Astrocyte of the spinal cord (primary cell): ENCODE results near the gene ACSF3.

ENCODE experiments used
- DNase-seq: peaks from one replicate; pipeline ENCODE4 v3.0.0; 2011; ENCODE audit warnings: low read depth, low spot score
- H3K4me3 ChIP-seq: 2 replicates; pipeline ENCODE4 v1.5.1; 2011; ENCODE audit warnings: low read depth, mild to moderate bottlenecking, low read length, moderate library complexity
- CTCF ChIP-seq: IDR thresholded peaks from 2 replicates; pipeline ENCODE4 v1.5.1; 2012; ENCODE audit warnings: low read depth, mild to moderate bottlenecking, low read length, inconsistent platforms
- in situ Hi-C: cut with HindIII; loops from 2 replicates; pipeline ENCODE4 v1.10.0; 2017; ENCODE audit warnings: low sequenced_read_pairs

Gene ACSF3

GRCh38 chr16:89178453-89179147 lies 84.9 kb downstream of the ACSF3 start:
- TF ChIP-seq CTCF: no peak
- no peak for DNase-seq
- no peak overlapping the region for H3K4me3 ChIP-seq
- in situ Hi-C loops: no loop called here

- DNase-seq: no peak
- in situ Hi-C loops: no loop called here
Observed at GRCh38 chr16:89179148-89179484, 85.5 kb downstream of the ACSF3 start.

GRCh38 chr16:89179656-89180315 lies 86.1 kb downstream of the ACSF3 start:
- in situ Hi-C loops: no loop called here

More at GRCh38 chr16:89179148-89179484, 85.5 kb downstream of the ACSF3 start:
- TF ChIP-seq CTCF: no peak
- no peak overlapping the region for H3K4me3 ChIP-seq

GRCh38 chr16:89183463-89183862 lies 89.8 kb downstream of the ACSF3 start:
- in situ Hi-C loops: no loop called here
- H3K4me3 ChIP-seq: no peak overlapping the region
- no peak for DNase-seq
- no peak for TF ChIP-seq CTCF

More at GRCh38 chr16:89179656-89180315, 86.1 kb downstream of the ACSF3 start:
- no peak overlapping the region for H3K4me3 ChIP-seq
- no peak for TF ChIP-seq CTCF
- DNase-seq: no peak

- no peak overlapping the region for H3K4me3 ChIP-seq
- TF ChIP-seq CTCF: no peak
- in situ Hi-C loops: no loop called here
- no peak for DNase-seq
Observed at GRCh38 chr16:89183975-89184676, 90.5 kb downstream of the ACSF3 start.

GRCh38 chr16:89184677-89184932 lies 91.0 kb downstream of the ACSF3 start:
- H3K4me3 ChIP-seq: no peak overlapping the region
- in situ Hi-C loops: no loop called here
- TF ChIP-seq CTCF: no peak
- DNase-seq: no peak
